GM10266 (cell line): ENCODE data around the gene SLAMF7.
"Not testable (repeated sequence)": the region's sequence is repeated elsewhere in the genome, so short reads cannot be mapped to it uniquely, and the experiment has no call there.

ENCODE experiments used
- DNase-seq: peaks from one replicate; pipeline ENCODE4 v3.0.0; 2012; ENCODE audit errors: extremely low spot score
- CTCF ChIP-seq: IDR thresholded peaks from 2 replicates; pipeline ENCODE4 v1.5.1; 2012; ENCODE audit warnings: mild to moderate bottlenecking, low read depth; ENCODE audit not compliant: control insufficient read depth, insufficient read depth; ENCODE audit errors: missing control alignments

The SLAMF7 gene

DNA sequence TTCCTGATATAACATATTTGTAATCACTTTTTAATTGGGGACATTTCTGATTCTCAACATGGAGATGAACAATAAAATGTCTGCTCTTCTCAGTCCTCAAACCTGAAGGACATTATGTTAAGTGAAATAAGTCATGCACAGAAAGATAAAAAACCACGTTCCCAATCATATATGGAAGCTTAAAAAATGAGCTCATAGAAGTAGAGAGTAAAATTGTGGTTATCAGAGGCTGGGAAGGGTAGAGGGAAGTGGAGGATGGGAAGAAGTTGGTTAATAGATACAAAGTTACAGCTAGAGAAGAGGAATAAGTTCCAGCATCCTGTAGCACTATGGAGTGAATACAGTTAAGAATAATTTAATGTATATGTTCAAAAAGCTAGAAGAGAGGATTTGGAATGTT is 25.9 kb upstream of the SLAMF7 start:
- no peak for DNase-seq
- TF ChIP-seq CTCF = no peak

DNA sequence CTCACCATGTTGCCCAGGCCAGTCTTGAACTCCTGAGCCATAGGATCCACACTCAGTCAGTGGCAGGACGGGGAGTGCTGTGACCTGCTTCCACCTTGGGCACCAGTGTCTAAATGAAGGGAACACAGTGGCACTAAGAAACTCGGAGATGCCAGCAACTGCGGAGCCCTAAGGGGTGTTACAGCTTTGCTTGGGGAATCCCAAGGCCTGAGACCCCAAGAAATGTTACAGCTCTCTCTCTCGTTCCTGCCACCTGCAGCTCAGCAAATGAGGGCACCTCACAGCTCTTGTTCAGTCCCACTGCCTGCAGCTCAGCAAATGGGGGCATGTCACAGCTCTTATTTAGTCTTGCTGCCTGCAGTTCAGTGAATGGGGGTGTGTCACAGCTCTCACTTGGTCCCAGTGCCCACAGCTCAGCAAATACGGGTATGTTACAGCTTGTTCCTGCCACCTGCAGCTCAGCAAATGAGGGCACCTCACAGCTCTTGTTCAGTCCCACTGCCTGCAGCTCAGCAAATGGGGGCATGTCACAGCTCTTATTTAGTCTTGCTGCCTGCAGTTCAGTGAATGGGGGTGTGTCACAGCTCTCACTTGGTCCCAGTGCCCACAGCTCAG is 24.9 kb upstream of the SLAMF7 start:
- not testable (repeated sequence) for DNase-seq

DNA sequence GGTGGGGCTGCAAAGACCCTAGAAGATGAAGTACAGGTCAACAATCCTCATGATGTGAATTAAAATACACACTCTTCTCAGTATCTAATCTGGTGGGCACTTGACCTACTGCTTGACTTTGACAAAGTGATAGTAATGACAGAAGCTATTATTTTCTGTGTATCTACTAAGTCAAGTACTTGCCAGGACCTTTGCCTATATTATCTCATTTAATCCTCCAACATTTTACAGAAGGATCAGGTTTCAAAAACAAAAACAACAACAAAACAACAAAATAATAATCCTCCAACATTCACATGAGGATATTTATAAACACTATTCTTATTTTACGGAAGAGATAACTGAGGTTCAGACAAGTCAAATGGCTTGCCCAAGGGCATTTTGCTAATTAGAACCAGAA is 23.0 kb upstream of the SLAMF7 start:
- no peak for TF ChIP-seq CTCF
- DNase-seq = no peak

GRCh38 chr1:160717306-160717705 is 21.7 kb upstream of the SLAMF7 start:
- DNase-seq = no peak
- TF ChIP-seq CTCF = no peak

GRCh38 chr1:160718210-160718609 is 20.8 kb upstream of the SLAMF7 start:
- DNase-seq = no peak
- TF ChIP-seq CTCF = no peak

DNA sequence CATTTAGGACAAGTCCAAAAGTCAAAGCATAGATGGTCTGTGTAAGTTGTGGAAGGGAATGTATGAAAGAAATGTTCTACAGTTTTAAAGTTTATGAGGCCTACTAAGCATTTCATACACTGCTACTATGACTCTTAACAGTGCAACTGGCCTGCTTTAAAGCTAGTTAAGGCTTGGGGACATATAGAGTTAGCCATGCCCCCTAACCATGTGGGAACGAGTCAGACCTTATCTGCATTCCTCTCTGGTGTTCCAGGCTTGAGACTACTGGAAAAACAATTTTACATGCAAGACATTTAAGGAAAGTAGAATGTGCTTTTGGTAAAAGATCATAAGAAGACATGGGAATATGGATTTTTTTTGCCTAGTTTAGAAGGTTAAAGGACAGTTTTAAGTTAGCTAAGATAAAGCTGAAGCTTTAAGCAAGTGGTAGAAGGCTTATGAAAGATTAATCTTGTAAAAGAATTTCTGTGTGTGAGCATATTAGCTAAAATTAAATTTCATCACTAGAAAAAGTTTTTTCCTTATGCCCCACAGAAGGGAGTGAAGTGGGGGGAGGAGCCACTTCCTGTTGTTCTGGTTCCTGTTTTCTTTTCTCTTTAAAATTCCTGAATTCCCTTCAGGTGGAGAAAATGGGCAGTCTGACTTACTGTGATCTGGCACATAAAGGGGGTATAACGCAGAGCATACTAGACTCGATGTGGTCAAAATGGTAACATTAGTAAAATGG is 18.5 kb upstream of the SLAMF7 start:
- TF ChIP-seq CTCF = no peak
- DNase-seq = no peak

DNA sequence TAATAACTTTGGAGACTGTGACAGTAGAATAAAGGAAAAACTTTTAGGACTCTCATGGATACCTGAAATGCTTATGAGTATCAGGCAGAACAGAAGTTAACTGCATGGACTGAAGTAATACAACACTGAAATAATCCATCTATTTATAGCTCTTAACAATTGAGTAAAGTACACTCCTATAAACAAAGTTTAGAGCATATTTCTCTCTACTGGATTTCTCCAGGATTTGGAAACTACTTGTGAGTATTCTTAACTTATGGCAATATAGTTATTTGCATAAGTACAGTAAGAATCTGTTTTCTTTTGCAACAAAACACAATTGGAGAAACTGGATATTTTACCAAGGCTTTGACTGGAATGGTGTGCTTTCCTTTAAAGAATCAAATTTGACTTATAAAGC is 17.6 kb upstream of the SLAMF7 start:
- TF ChIP-seq CTCF = no peak
- DNase-seq = no peak
